ENCODE data around the gene TMEM141.
A peak's percentile ranks its signal among the peaks of the same experiment; 100 is the strongest.
"Not testable (repeated sequence)": the region's sequence is repeated elsewhere in the genome, so short reads cannot be mapped to it uniquely, and the experiment has no call there.

Gene TMEM141

GRCh38 chr9:136765745-136766409 lies 25.3 kb upstream of the TMEM141 start:
- peaks cover 11% of the 10 kb centered on the region for H3K27me3 ChIP-seq (ENCODE audit: insufficient read depth, low read length)
- H3K4me1 ChIP-seq (ENCODE audit: insufficient read depth, low read length); H3K4me3 ChIP-seq (ENCODE audit: low read length); H3K9me3 ChIP-seq (ENCODE audit: insufficient read depth, low read depth, low read length); H3K27ac ChIP-seq (ENCODE audit: low read length); H3K9ac ChIP-seq (ENCODE audit: low read depth, low read length); H3K36me3 ChIP-seq (ENCODE audit: insufficient read depth, low read depth, low read length): not testable (repeated sequence)

GRCh38 chr9:136766410-136767120 lies 24.6 kb upstream of the TMEM141 start:
- H3K4me3 ChIP-seq (ENCODE audit: low read length); H3K4me1 ChIP-seq (ENCODE audit: insufficient read depth, low read length); H3K9me3 ChIP-seq (ENCODE audit: insufficient read depth, low read depth, low read length); H3K27ac ChIP-seq (ENCODE audit: low read length); H3K36me3 ChIP-seq (ENCODE audit: insufficient read depth, low read depth, low read length); H3K9ac ChIP-seq (ENCODE audit: low read depth, low read length): not testable (repeated sequence)
- H3K27me3 ChIP-seq (ENCODE audit: insufficient read depth, low read length) = peaks cover 11% of the 10 kb centered on the region

- H3K4me3 ChIP-seq (ENCODE audit: low read length) = peak overlapping the region; percentile 46; the same call in 1 of the 2 replicates
Measured at GRCh38 chr9:136769710-136770191, 21.4 kb upstream of the TMEM141 start.

GRCh38 chr9:136771907-136772415 lies 19.2 kb upstream of the TMEM141 start:
- Histone ChIP-seq H3K27me3 (ENCODE audit: insufficient read depth, low read length) (peaks cover 9% of the 10 kb centered on the region), H3K9ac (ENCODE audit: low read depth, low read length) (no peak overlapping the region), H3K9me3 (ENCODE audit: insufficient read depth, low read depth, low read length) (peaks cover 6% of the 10 kb centered on the region; the same call in 1 of the 2 replicates), H3K27ac (ENCODE audit: low read length) (no peak overlapping the region), H3K4me3 (ENCODE audit: low read length) (no peak overlapping the region), H3K4me1 (ENCODE audit: insufficient read depth, low read length) (no peaks in the 10 kb centered on the region), H3K36me3 (ENCODE audit: insufficient read depth, low read depth, low read length) (no peaks in the 10 kb centered on the region)

More at GRCh38 chr9:136769710-136770191, 21.4 kb upstream of the TMEM141 start:
- H3K27me3 ChIP-seq (ENCODE audit: insufficient read depth, low read length) = peaks cover 11% of the 10 kb centered on the region
- no peak overlapping the region for H3K9ac ChIP-seq (ENCODE audit: low read depth, low read length)
- no peak overlapping the region for H3K27ac ChIP-seq (ENCODE audit: low read length)
- H3K9me3 ChIP-seq (ENCODE audit: insufficient read depth, low read depth, low read length) = peaks cover 6% of the 10 kb centered on the region; the same call in 1 of the 2 replicates
- no peaks in the 10 kb centered on the region for H3K36me3 ChIP-seq (ENCODE audit: insufficient read depth, low read depth, low read length)
- no peaks in the 10 kb centered on the region for H3K4me1 ChIP-seq (ENCODE audit: insufficient read depth, low read length)

- no peak overlapping the region for H3K9ac ChIP-seq (ENCODE audit: low read depth, low read length)
Measured at GRCh38 chr9:136773386-136774044, 17.6 kb upstream of the TMEM141 start.

GRCh38 chr9:136774416-136775045 lies 16.6 kb upstream of the TMEM141 start:
- Histone ChIP-seq H3K9me3 (ENCODE audit: insufficient read depth, low read depth, low read length) (peaks cover 6% of the 10 kb centered on the region; the same call in 1 of the 2 replicates), H3K27me3 (ENCODE audit: insufficient read depth, low read length) (peaks cover 20% of the 10 kb centered on the region), H3K36me3 (ENCODE audit: insufficient read depth, low read depth, low read length) (no peaks in the 10 kb centered on the region), H3K27ac (ENCODE audit: low read length) (no peak overlapping the region), H3K4me3 (ENCODE audit: low read length) (no peak overlapping the region), H3K9ac (ENCODE audit: low read depth, low read length) (no peak overlapping the region), H3K4me1 (ENCODE audit: insufficient read depth, low read length) (no peaks in the 10 kb centered on the region)

More at GRCh38 chr9:136773386-136774044, 17.6 kb upstream of the TMEM141 start:
- Histone ChIP-seq H3K9me3 (ENCODE audit: insufficient read depth, low read depth, low read length) (peaks cover 6% of the 10 kb centered on the region; the same call in 1 of the 2 replicates), H3K27ac (ENCODE audit: low read length) (no peak overlapping the region), H3K27me3 (ENCODE audit: insufficient read depth, low read length) (peaks cover 13% of the 10 kb centered on the region), H3K4me1 (ENCODE audit: insufficient read depth, low read length) (no peaks in the 10 kb centered on the region), H3K36me3 (ENCODE audit: insufficient read depth, low read depth, low read length) (no peaks in the 10 kb centered on the region), H3K4me3 (ENCODE audit: low read length) (no peak overlapping the region)

GRCh38 chr9:136775191-136775590 lies 16.0 kb upstream of the TMEM141 start:
- H3K27ac ChIP-seq (ENCODE audit: low read length) = no peak overlapping the region
- H3K4me1 ChIP-seq (ENCODE audit: insufficient read depth, low read length) = no peaks in the 10 kb centered on the region
- peaks cover 20% of the 10 kb centered on the region for H3K27me3 ChIP-seq (ENCODE audit: insufficient read depth, low read length)
- H3K9ac ChIP-seq (ENCODE audit: low read depth, low read length) = no peak overlapping the region
- H3K9me3 ChIP-seq (ENCODE audit: insufficient read depth, low read depth, low read length) = peaks cover 6% of the 10 kb centered on the region; the same call in 1 of the 2 replicates
- H3K4me3 ChIP-seq (ENCODE audit: low read length) = no peak overlapping the region
- H3K36me3 ChIP-seq (ENCODE audit: insufficient read depth, low read depth, low read length) = no peaks in the 10 kb centered on the region

GRCh38 chr9:136776947-136777346 lies 14.2 kb upstream of the TMEM141 start:
- Histone ChIP-seq H3K4me1 (ENCODE audit: insufficient read depth, low read length) (no peaks in the 10 kb centered on the region), H3K9me3 (ENCODE audit: insufficient read depth, low read depth, low read length) (peaks cover 6% of the 10 kb centered on the region; the same call in 1 of the 2 replicates), H3K9ac (ENCODE audit: low read depth, low read length) (no peak overlapping the region), H3K27me3 (ENCODE audit: insufficient read depth, low read length) (peaks cover 20% of the 10 kb centered on the region), H3K27ac (ENCODE audit: low read length) (no peak overlapping the region), H3K36me3 (ENCODE audit: insufficient read depth, low read depth, low read length) (no peaks in the 10 kb centered on the region), H3K4me3 (ENCODE audit: low read length) (no peak overlapping the region)

- no peak overlapping the region for H3K27ac ChIP-seq (ENCODE audit: low read length)
- no peaks in the 10 kb centered on the region for H3K36me3 ChIP-seq (ENCODE audit: insufficient read depth, low read depth, low read length)
- H3K4me3 ChIP-seq (ENCODE audit: low read length) = no peak overlapping the region
Measured at GRCh38 chr9:136777359-136777758, 13.8 kb upstream of the TMEM141 start.

GRCh38 chr9:136779808-136780207 lies 11.3 kb upstream of the TMEM141 start:
- Histone ChIP-seq H3K36me3 (ENCODE audit: insufficient read depth, low read depth, low read length) (no peaks in the 10 kb centered on the region), H3K4me3 (ENCODE audit: low read length) (no peak overlapping the region), H3K9ac (ENCODE audit: low read depth, low read length) (no peak overlapping the region), H3K27me3 (ENCODE audit: insufficient read depth, low read length) (peaks cover 20% of the 10 kb centered on the region), H3K9me3 (ENCODE audit: insufficient read depth, low read depth, low read length) (no peaks in the 10 kb centered on the region), H3K27ac (ENCODE audit: low read length) (no peak overlapping the region), H3K4me1 (ENCODE audit: insufficient read depth, low read length) (no peaks in the 10 kb centered on the region)

More at GRCh38 chr9:136777359-136777758, 13.8 kb upstream of the TMEM141 start:
- Histone ChIP-seq H3K4me1 (ENCODE audit: insufficient read depth, low read length) (no peaks in the 10 kb centered on the region), H3K27me3 (ENCODE audit: insufficient read depth, low read length) (peaks cover 20% of the 10 kb centered on the region), H3K9me3 (ENCODE audit: insufficient read depth, low read depth, low read length) (peaks cover 6% of the 10 kb centered on the region; the same call in 1 of the 2 replicates), H3K9ac (ENCODE audit: low read depth, low read length) (no peak overlapping the region)

- H3K4me1 ChIP-seq (ENCODE audit: insufficient read depth, low read length) = no peaks in the 10 kb centered on the region
Measured at GRCh38 chr9:136782452-136782851, 8.7 kb upstream of the TMEM141 start.

More at GRCh38 chr9:136782452-136782851, 8.7 kb upstream of the TMEM141 start:
- no peak overlapping the region for H3K4me3 ChIP-seq (ENCODE audit: low read length)
- peaks cover 16% of the 10 kb centered on the region for H3K27me3 ChIP-seq (ENCODE audit: insufficient read depth, low read length)
- H3K27ac ChIP-seq (ENCODE audit: low read length) = no peak overlapping the region
- no peaks in the 10 kb centered on the region for H3K36me3 ChIP-seq (ENCODE audit: insufficient read depth, low read depth, low read length)
- H3K9ac ChIP-seq (ENCODE audit: low read depth, low read length) = no peak overlapping the region
- H3K9me3 ChIP-seq (ENCODE audit: insufficient read depth, low read depth, low read length) = no peaks in the 10 kb centered on the region
